Skin epidermis (tissue), 12 donors: ENCODE results near the gene CEP85L.

Experiments
- H3K27ac ChIP-seq, 21 experiments: fragments of 200-600 bp; sonication (generic) in 11 of 21; one replicate each; pipeline ENCODE4 v1.5.0; 2020; ENCODE audit warnings: mild to moderate bottlenecking in 3 of 21, inconsistent platforms in 2 of 21, moderate library complexity in 2 of 21
- H3K4me3 ChIP-seq, 7 experiments: fragments of 200-600 bp; sonication (generic) in 2 of 7; one replicate each; pipeline ENCODE4 v1.5.0; 2020; ENCODE audit warnings: inconsistent platforms in 2 of 7, mild to moderate bottlenecking in 2 of 7, moderate library complexity in 1 of 7

CEP85L gene

DNA sequence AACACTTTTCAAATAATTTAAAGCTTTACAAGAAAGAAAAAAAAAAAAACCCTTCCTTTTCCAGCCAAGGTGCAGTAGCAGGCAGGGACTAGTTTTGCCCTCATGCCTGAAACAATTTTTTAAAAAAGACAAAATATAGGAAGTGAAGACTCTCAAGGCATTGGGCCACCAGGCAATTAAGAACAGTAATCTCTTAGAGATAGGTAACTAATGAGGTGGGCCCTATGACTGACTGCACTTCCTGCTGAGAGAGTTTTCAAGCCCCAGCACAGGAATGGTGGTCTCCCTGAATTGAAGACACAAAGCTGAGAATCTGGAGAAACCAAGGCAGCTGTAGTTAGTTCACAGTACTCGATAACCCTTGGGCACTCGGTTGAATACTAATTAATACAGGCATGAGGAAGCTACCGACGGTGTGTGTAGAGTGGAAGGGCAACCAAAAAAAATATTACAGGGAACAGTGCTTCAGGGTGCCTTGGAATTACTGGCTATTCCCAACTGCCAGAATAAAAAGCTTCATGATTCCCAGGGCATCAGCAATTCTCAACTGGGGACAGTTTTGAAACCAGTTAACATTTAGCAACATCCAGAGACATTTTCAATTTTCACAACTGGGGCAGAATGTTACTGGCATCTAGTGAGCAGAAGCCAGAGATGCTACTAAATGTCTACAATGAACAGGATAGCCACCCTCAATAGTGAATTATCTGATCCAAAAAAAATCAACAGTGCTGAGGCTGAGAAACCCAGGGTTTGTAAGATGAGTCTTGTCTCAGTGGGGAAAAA is 139.3 kb downstream of the CEP85L start:
- Histone ChIP-seq H3K4me3 (no peak overlapping the region), H3K27ac (no peak overlapping the region)

DNA sequence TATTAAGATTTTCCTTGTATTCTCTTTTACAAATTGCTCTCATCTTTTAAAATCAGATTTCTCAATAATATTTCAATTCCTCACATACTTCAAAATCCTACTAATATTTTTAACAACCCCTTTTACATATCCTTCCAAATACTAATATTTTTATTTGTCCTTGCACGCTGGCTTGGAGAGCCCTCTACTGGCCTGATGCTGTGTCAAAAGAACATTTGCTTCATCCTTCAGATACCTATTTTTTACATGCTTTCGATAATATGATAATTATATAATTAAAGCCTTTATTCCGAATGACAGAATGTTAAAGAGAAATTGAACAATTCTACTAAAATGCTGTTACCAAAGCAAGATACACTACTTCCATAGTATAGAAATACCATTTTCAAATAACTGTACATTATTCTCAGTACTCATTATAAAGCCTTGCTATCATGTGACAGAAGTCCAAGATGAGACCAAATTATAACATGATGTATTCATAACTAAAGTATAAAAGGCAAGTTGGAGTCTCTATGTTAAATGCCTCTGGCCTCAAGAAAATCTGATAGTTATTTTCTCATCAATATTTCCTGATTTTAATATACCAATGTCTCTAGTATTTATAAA is 142.3 kb downstream of the CEP85L start:
- no peak overlapping the region for H3K4me3 ChIP-seq
- no peak overlapping the region for H3K27ac ChIP-seq

GRCh38 chr6:118507636-118508035 is 143.8 kb downstream of the CEP85L start:
- no peak overlapping the region for H3K27ac ChIP-seq
- H3K4me3 ChIP-seq, result no peak overlapping the region

DNA sequence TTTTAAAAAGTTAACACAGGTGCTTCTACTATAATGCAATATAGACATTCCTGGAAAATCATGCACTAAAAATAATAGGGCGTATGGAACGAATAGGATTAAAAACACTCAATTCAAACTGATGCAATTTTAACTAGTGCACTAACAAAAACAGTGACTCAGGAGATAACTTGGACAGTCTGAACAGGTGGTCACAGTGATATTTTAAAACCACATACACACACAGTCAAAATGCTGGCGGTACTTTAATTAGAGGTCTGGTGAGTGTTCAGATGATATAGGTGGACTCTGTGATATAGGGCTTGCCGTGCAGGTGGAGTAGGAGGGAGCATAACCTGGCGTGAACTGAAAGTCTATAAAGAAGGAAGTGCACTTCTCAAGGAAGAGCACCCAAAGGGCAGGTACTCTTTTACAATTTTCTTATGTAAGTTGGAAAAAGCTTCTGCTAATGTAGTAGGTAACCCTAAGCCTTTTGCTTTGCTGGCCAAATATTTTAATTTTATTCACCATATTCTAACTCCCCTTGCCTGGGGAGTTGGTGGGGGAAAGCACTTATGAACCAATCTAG is 145.2 kb downstream of the CEP85L start:
- Histone ChIP-seq H3K4me3 (no peak overlapping the region), H3K27ac (no peak overlapping the region)

GRCh38 chr6:118505656-118506055 is 145.7 kb downstream of the CEP85L start:
- H3K4me3 ChIP-seq, result no peak overlapping the region
- no peak overlapping the region for H3K27ac ChIP-seq

- H3K4me3 ChIP-seq, result no peak overlapping the region
- H3K27ac ChIP-seq, result no peak overlapping the region
Measured at GRCh38 chr6:118504611-118505010, 146.8 kb downstream of the CEP85L start.

DNA sequence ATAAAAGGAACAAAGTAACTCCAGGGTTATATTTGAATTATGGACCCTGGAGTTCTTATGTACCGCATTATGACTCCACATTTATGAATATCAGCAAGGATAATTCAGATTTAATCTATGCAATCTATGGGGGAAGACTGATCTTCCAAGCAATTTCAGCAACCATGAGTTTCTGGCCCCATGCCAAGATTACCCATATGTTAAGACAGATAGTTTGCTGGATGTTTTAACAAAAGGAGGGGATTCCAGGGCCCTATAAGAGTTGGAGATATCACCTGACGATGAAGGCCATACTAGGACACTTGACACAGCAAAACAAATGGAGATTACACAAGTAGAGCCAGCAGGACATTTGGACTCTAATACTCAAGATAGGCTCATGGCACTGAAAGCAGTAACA is 149.2 kb downstream of the CEP85L start:
- H3K27ac ChIP-seq, result no peak overlapping the region
- no peak overlapping the region for H3K4me3 ChIP-seq

- no peak overlapping the region for H3K27ac ChIP-seq
- no peak overlapping the region for H3K4me3 ChIP-seq
Measured at GRCh38 chr6:118501765-118502164, 149.6 kb downstream of the CEP85L start.

GRCh38 chr6:118501099-118501498 is 150.3 kb downstream of the CEP85L start:
- Histone ChIP-seq H3K4me3 (no peak overlapping the region), H3K27ac (no peak overlapping the region)

DNA sequence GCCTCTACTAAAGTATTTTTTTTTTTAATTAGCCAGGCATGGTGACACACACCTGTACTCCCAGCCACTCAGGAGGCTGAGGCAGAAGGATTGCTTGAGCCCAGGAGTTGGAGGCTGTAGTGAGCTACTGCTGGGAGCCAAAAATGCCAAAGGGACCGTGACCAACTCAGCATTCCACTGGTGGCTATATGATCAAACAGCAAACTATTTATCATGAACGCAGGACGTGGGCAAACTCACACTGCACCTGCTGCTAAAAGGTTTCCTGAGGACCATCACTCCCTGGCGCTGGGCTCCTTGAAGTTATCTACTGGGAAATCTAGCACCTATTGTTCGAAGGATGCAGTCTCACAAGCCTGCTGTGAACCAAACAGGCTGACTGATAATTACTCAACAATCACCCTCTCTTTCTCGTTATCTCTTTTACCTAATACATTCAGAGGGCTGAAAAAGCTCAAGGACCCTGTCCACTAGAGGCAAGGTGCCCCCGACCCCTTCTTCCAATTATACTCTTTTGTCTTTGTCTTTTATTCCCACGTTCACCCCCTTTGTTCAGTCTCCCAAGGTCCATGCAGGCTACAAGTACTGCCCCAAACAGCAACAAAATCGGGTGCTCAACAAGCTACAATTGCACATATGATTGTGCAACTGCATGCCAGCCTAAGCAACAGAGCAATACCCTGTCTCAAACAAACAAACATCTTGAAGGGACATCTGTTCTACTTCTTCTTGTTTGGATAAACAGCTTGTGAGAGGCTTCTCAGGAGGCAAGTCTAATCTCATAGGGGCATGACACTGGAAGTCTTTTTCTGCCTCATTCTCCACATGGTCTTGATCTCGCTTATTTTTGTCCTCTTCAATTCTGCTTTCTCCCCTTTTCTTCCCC is 151.0 kb downstream of the CEP85L start:
- Histone ChIP-seq H3K4me3 (no peak overlapping the region), H3K27ac (no peak overlapping the region)

GRCh38 chr6:118495485-118496280 is 155.7 kb downstream of the CEP85L start:
- no peak overlapping the region for H3K4me3 ChIP-seq
- H3K27ac ChIP-seq, result no peak overlapping the region

DNA sequence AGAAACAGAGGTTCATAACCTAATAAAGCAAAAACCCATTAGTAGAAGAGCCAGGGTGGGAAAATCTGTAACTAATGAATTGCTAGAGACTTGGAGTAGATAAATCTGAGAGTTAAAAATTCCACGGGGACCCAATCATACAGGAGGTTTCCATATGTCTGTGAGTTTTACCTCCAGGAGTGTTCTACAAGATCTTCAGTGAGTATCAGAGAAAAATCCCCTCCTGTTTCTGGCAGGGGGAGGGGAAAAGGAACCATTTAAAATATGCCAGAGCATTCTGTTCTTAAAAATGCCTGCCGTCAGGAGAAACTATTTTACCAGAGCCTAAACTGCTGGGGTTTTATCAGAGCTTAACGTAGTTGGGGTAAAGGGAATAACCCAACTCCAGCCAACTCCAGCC is 157.3 kb downstream of the CEP85L start:
- Histone ChIP-seq H3K27ac (no peak overlapping the region), H3K4me3 (no peak overlapping the region)

DNA sequence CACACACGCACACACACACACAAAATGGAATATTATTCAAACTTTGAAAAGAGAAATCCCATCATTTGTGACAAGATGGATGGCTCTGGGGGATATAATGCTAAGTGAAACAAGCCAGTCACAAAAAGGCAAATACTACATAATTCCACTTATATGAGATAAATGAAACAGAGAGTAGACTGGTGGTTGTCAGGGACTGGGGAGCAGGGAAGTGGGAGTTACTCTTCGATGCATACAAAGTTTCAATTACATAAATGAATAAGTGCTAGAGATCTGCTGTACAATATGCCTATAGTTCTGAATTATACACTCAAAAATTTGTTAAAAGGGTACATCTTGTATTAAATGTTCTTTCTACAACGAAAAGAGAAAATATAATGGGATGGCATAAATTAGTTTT is 161.4 kb downstream of the CEP85L start:
- Histone ChIP-seq H3K27ac (no peak overlapping the region), H3K4me3 (no peak overlapping the region)

- Histone ChIP-seq H3K27ac (no peak overlapping the region), H3K4me3 (no peak overlapping the region)
Measured at GRCh38 chr6:118488631-118489030, 162.8 kb downstream of the CEP85L start.

- no peak overlapping the region for H3K27ac ChIP-seq
- H3K4me3 ChIP-seq, result no peak overlapping the region
Measured at GRCh38 chr6:118485601-118486550, 165.5 kb downstream of the CEP85L start.

GRCh38 chr6:118476551-118476950 is 174.8 kb downstream of the CEP85L start:
- Histone ChIP-seq H3K27ac (no peak overlapping the region), H3K4me3 (no peak overlapping the region)

GRCh38 chr6:118473266-118473665 is 178.1 kb downstream of the CEP85L start:
- no peak overlapping the region for H3K4me3 ChIP-seq
- H3K27ac ChIP-seq, result no peak overlapping the region

- Histone ChIP-seq H3K4me3 (no peak overlapping the region), H3K27ac (no peak overlapping the region)
Measured at GRCh38 chr6:118469468-118469867, 181.9 kb downstream of the CEP85L start.
